BJ (cell line): ENCODE results near the gene ACKR2. TPM values are rescaled to one million over a fixed set of nuclear protein-coding genes. Genes with fewer than 3 reads are reported as not detected.

Source experiments
- CTCF ChIA-PET: fragments of 350-600 bp; formaldehyde crosslinking; extraction: SDS; loops from one replicate; lab custom pipeline; 2021; ENCODE audit warnings: antibody characterized with exemption, inconsistent platforms; lab: Yijun Ruan, JAX
- POLR2A ChIA-PET: fragments of 300-600 bp; sonication (Branson Sonifier 250); formaldehyde crosslinking; extraction: SDS; loops from one replicate; lab custom pipeline; 2021; ENCODE audit warnings: antibody characterized with exemption; lab: Charles Lee
- DNase-seq: peaks from one replicate; pipeline ENCODE4 v3.0.0-alpha.2; 2011; ENCODE audit warnings: low read depth
- H3K27me3 ChIP-seq: 2 replicates; pipeline ENCODE4 v1.6.0; 2011; ENCODE audit warnings: low read length; ENCODE audit not compliant: control insufficient read depth, insufficient read depth
- H3K36me3 ChIP-seq: 2 replicates; pipeline ENCODE4 v1.5.1; 2011; ENCODE audit warnings: low read length; ENCODE audit not compliant: control insufficient read depth, insufficient read depth
- H3K4me3 ChIP-seq: 2 replicates; pipeline ENCODE4 v1.5.1; 2011; ENCODE audit warnings: low read depth, mild to moderate bottlenecking, control low read depth, low read length
- polyA plus RNA-seq: library from polyadenylated mRNA; depleted of rRNA; stranded (reverse); fragments of >200 nt; gene quantifications from 2 replicates; pipeline ENCODE4 v1.2.3, GENCODE V29; 2011
- TF ChIP-seq, protein P1 (sequence below): IDR thresholded peaks from 2 replicates; pipeline ENCODE4 v1.5.1; 2011; ENCODE audit warnings: low read depth, mild to moderate bottlenecking, control low read depth, inconsistent platforms, low read length, moderate library complexity; ENCODE audit not compliant: insufficient read depth

The ACKR2 gene
- polyA plus RNA-seq, 1 experiment: 0.15 TPM

DNA sequence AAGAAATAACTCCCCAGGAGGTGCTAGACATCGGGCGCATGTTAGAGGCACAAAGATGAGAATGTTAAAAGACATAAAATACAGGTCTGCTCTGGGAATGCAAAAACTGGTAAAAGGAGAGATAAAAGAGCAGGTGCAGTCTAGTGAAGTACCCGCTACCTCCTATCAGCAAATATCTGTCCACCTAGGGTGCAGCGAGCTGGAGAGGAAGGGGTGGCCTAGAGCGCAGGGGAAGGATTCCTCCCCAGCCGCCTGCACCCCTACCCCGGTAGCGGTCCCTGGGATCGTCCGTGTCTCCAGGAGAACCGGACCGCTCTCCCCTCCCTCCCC, 96.5 kb downstream of the ACKR2 start:
- TF ChIP-seq, protein P1, sequence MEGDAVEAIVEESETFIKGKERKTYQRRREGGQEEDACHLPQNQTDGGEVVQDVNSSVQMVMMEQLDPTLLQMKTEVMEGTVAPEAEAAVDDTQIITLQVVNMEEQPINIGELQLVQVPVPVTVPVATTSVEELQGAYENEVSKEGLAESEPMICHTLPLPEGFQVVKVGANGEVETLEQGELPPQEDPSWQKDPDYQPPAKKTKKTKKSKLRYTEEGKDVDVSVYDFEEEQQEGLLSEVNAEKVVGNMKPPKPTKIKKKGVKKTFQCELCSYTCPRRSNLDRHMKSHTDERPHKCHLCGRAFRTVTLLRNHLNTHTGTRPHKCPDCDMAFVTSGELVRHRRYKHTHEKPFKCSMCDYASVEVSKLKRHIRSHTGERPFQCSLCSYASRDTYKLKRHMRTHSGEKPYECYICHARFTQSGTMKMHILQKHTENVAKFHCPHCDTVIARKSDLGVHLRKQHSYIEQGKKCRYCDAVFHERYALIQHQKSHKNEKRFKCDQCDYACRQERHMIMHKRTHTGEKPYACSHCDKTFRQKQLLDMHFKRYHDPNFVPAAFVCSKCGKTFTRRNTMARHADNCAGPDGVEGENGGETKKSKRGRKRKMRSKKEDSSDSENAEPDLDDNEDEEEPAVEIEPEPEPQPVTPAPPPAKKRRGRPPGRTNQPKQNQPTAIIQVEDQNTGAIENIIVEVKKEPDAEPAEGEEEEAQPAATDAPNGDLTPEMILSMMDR: no peak
- H3K36me3 ChIP-seq: no peaks in the 10 kb centered on the region
- ChIA-PET POLR2A (no interaction called here), CTCF (no interaction called here)
- H3K27me3 ChIP-seq: peaks cover 1% of the 10 kb centered on the region; the same call in 1 of the 2 replicates
- peak overlapping the region; percentile 47 for H3K4me3 ChIP-seq
- DNase-seq: no peak

DNA sequence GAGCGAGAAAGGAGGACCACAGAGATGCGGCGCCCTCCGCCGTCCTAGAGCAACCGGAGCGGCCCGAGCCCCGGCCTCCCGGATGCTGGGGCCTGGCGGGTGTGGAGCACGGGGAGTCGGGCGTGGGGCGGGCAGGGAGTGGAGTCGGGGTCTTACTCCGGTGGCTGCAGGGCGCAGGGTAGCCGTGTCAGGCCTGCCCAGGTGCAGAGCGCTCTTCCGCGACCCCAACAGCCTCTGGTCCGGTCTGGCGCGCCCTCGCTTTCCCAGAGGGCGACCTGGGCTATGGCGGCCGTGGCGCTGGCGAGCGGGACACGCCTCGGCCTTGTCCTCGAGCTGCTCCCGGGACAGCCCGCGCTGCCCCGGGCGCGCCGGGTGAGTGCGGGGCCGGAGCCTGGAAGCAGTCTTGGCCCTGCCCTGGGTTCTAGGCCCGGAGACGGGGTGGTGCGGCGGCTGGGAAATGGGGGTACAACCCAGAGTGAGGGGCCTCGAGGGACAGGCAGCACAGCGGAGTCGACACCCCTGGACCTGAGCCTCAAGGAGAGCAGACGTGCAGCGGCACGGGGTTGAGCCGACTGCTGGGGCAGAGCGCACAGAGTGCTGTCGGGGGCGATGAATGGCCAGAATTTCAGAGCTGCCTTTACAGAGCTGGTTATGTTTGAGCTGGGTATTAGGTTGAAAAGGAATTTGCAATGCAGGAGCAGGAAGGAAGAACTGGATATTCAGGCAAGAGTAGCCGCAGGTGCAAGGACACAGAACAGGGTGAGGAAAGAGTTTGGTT, 97.0 kb downstream of the ACKR2 start, which contains the start of gene ZNF662:
TSS of gene ZNF662 (plus strand) at position 73 of the 778 bp plus-strand sequence. CDS start 1,973 bp downstream, outside the sequence.
- DNase-seq: no peak
- CTCF ChIA-PET: no interaction called here
- TF ChIP-seq, protein P1: no peak
- Histone ChIP-seq H3K36me3 (no peaks in the 10 kb centered on the region), H3K27me3 (peaks cover 1% of the 10 kb centered on the region; the same call in 1 of the 2 replicates), H3K4me3 (peak within 1 kb of the TSS; percentile 47)
- POLR2A ChIA-PET: no interaction called here

DNA sequence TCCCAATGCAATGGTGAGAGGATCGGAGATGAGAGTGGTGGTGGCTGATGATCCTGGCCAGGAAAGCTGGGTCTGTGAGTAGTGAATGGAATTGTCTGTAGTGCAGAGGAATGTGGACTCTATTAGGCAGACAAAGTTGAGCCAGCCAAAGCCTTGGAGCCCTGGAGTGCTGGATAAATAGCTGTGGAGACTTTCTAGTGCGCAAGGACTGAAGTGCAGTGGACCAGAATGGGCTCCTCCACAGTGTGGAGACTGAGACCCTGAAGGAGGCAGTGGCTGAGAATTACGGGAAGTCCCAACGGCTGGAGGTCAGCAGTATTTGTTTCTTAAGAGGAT, 97.6 kb downstream of the ACKR2 start:
- Histone ChIP-seq H3K36me3 (no peaks in the 10 kb centered on the region), H3K4me3 (peak overlapping the region; percentile 47), H3K27me3 (peaks cover 1% of the 10 kb centered on the region; the same call in 1 of the 2 replicates)
- POLR2A ChIA-PET: interaction anchor here (0.5 kb wide), 1 partner anchor 1304 kb away, joined by 27 read pairs; no protein-coding TSS in a partner anchor
- TF ChIP-seq, protein P1: no peak
- no peak for DNase-seq
- CTCF ChIA-PET: no interaction called here

DNA sequence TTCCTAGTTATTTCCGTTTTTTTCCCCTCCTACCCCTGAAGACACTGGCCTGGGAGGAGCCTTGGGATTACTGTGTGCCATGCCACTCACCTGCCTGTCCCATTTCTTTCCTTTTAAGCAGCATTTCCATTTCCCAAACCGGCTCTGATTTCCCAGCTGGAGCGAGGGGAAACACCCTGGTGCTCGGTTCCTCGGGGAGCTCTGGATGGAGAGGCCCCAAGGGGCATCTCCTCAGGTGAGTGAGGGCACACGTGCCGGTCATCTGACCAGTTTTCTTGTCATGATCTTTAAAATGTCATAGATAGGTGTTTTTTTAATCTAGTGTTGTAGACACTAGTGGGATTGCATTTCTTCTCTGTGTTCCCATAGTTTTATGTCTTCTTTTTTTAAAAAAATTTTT, 99.4 kb downstream of the ACKR2 start:
- no peak overlapping the region for H3K4me3 ChIP-seq

DNA sequence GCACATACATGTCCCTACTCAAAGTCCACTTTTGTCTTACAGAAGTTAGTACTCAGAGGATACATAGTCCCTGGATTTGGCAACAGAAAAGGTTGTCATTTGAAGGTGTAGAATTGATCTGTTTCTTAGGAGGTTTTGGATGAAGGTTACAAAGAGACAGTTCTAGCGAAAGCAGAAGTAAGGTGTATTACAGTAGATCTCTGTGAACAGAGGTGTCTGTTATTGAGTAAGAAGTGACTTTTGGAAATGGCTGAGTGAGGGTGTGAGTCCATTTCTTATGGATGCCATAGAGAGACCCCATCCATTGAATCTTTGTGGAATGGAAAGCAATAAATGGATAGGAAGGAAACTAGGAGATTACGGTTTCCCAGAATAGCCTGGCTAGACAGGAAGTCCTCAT, 102.3 kb downstream of the ACKR2 start:
- Histone ChIP-seq H3K27me3 (no peaks in the 10 kb centered on the region), H3K36me3 (no peaks in the 10 kb centered on the region), H3K4me3 (no peak overlapping the region)
- ChIA-PET CTCF (no interaction called here), POLR2A (no interaction called here)
- TF ChIP-seq, protein P1: no peak
- DNase-seq: no peak

More for the DNA sequence above, 99.4 kb downstream of the ACKR2 start:
- no peaks in the 10 kb centered on the region for H3K36me3 ChIP-seq
- ChIA-PET CTCF (no interaction called here), POLR2A (no interaction called here)
- peaks cover 1% of the 10 kb centered on the region; the same call in 1 of the 2 replicates for H3K27me3 ChIP-seq
- TF ChIP-seq, protein P1: no peak
- no peak for DNase-seq
